ENCODE measurements around the gene DSTN. TPM values are rescaled to one million over a fixed set of nuclear protein-coding genes. Genes with fewer than 3 reads are reported as not detected.

DSTN gene
- total and polyA plus RNA-seq, 9 donors: 162 to 1,033 (median 324) TPM

DNA sequence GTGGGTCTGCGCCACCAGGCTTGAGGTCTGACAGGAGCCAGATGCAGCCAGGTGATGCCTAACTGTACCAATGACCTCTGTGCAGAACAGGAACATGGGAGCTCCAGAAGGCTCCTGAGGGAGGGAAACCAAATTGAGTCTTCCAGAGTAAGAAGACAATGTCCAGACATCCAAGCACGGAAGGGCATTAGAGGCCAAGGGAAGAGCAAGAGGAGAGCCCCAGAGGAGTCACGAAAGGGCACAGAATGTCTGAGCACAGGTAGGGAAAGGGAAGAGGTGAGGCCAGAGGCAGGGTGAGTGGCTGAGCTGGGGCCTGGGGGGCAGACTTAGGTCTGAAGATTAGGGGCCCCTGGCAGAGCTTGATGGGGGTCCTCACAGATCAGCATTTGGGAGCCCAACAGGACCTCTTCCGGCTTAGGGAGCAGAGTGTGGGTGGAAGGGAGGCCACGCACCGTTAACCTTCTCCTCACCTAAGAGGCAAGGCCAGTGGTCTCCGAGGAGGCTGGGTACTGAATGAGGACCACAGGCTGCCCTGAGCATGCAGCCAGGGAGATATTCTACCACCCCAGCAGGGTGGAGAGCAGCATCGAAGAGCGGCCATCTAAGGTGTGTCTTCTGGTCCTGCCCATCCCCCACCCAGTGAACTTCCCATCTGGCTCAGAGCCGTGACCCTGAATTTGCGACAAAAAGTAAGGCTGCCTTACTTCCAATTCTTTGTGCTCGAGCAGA lies 70.4 kb downstream of the DSTN start:
- Histone ChIP-seq H3K27ac (no peak overlapping the region), H3K27me3 (no peaks in the 10 kb centered on the region), H3K9me3 (no peaks in the 10 kb centered on the region), H3K4me3 (no peak overlapping the region), H3K36me3 (no peaks in the 10 kb centered on the region), H3K4me1 (ENCODE audit: insufficient read depth) (peaks cover 37% of the 10 kb centered on the region)
- DNase-seq: no peak
- intact Hi-C loops (cut with DNase I): no loop called here
- TF ChIP-seq POLR2A (IDR thresholded peaks at IDR 0.05): no peak
- no peak for TF ChIP-seq EP300 (IDR thresholded peaks at IDR 0.05)
- TF ChIP-seq, protein P1, sequence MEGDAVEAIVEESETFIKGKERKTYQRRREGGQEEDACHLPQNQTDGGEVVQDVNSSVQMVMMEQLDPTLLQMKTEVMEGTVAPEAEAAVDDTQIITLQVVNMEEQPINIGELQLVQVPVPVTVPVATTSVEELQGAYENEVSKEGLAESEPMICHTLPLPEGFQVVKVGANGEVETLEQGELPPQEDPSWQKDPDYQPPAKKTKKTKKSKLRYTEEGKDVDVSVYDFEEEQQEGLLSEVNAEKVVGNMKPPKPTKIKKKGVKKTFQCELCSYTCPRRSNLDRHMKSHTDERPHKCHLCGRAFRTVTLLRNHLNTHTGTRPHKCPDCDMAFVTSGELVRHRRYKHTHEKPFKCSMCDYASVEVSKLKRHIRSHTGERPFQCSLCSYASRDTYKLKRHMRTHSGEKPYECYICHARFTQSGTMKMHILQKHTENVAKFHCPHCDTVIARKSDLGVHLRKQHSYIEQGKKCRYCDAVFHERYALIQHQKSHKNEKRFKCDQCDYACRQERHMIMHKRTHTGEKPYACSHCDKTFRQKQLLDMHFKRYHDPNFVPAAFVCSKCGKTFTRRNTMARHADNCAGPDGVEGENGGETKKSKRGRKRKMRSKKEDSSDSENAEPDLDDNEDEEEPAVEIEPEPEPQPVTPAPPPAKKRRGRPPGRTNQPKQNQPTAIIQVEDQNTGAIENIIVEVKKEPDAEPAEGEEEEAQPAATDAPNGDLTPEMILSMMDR (IDR thresholded peaks at IDR 0.05): no peak
- WGBS, 3 donors: 83 to 87% (median 86%) methylated on average over 12 of the region's 12 CpGs

DNA sequence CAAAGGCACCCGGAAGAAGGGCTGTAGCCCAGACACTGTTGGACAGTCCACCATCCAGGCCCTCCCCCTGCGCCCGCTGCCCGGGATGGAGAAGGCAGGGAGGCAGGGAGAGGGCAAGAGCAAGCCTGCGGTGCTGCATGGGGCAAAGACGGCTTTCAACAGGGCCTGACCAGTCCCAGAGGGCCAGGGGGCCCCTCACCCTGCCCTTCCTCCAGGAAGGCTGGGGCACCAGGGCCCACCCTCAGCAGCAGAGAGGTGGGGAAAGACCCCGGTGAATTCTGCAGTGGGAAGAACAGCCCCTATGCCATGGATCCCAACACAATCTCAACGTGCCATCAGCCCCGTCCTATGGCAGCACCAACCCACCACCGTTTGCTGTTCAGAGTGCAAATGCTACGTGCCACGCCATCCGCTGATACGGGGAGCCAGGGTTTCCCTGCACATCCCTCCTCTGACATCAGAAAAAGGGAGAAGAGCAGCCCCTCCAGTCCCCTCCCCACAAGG lies 71.1 kb downstream of the DSTN start:
- TF ChIP-seq POLR2A (IDR thresholded peaks at IDR 0.05) (no peak), EP300 (IDR thresholded peaks at IDR 0.05) (no peak)
- TF ChIP-seq, protein P1 (IDR thresholded peaks at IDR 0.05): no peak
- H3K36me3 ChIP-seq: no peaks in the 10 kb centered on the region
- H3K4me1 ChIP-seq (ENCODE audit: insufficient read depth): peaks cover 33% of the 10 kb centered on the region
- intact Hi-C loops (cut with DNase I): no loop called here
- H3K9me3 ChIP-seq: no peaks in the 10 kb centered on the region
- no peak overlapping the region for H3K4me3 ChIP-seq
- no peaks in the 10 kb centered on the region for H3K27me3 ChIP-seq
- no peak overlapping the region for H3K27ac ChIP-seq
- no peak for DNase-seq
- 87 to 91% (median 91%) methylated on average over 14 of the region's 14 CpGs for WGBS, 3 donors

DNA sequence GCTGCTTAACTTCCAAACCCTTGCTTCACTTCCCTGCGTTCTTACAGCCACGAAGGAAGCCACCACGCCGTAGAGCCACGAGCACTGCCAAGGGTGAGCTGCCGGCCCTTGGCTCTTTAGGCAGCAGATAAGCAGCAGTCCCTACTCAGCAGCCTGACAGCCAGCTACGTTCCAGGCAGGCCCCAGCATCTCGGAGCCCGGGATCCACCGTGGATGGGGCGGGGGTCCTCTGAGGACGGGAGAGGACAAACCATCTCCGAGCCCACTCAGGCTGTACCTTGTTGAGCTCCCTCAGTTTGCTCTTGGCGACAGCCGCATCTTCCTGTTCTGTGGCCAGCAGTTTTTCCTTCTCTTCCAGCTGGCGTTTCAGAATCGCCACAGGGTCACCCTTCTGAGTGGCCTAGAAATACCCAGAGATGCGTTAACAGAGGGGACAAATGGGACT lies 71.7 kb downstream of the DSTN start:
- Histone ChIP-seq H3K36me3 (no peaks in the 10 kb centered on the region), H3K27ac (no peak overlapping the region), H3K27me3 (no peaks in the 10 kb centered on the region), H3K4me3 (no peak overlapping the region), H3K9me3 (no peaks in the 10 kb centered on the region), H3K4me1 (ENCODE audit: insufficient read depth) (peaks cover 36% of the 10 kb centered on the region)
- DNase-seq: no peak
- intact Hi-C loops (cut with DNase I): no loop called here
- no peak for TF ChIP-seq EP300 (IDR thresholded peaks at IDR 0.05)
- TF ChIP-seq, protein P1 (IDR thresholded peaks at IDR 0.05): no peak
- TF ChIP-seq POLR2A (IDR thresholded peaks at IDR 0.05): no peak
- whole genome bisulfite sequencing, 3 donors: 83 to 85% (median 84%) methylated on average over 18 of the region's 18 CpGs

DNA sequence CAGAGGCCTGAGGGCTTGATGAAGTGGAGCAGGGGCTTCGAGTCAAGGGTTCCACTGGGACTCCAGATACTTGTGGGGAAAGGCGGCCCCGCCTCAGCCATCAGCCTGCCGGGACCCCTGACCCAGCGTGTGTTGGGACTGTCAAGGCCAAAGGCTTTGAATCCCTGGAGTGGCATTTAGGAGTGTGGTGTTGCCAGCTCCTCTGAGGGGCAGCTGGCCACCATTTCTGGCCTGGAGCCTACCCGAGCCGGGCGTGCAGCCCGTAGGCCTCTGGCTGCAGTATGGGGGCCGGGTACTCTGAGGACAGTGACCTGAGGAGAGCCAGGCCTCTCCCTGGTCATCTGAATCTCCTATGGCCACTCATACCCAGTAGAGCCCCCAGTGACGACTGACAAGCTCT lies 72.1 kb downstream of the DSTN start:
- H3K4me3 ChIP-seq: no peak overlapping the region
- no peaks in the 10 kb centered on the region for H3K9me3 ChIP-seq
- peaks cover 36% of the 10 kb centered on the region for H3K4me1 ChIP-seq (ENCODE audit: insufficient read depth)
- DNase-seq: no peak
- H3K27ac ChIP-seq: no peak overlapping the region
- no peaks in the 10 kb centered on the region for H3K36me3 ChIP-seq
- no peak for TF ChIP-seq EP300 (IDR thresholded peaks at IDR 0.05)
- TF ChIP-seq, protein P1 (IDR thresholded peaks at IDR 0.05): no peak
- intact Hi-C loops (cut with DNase I): no loop called here
- no peaks in the 10 kb centered on the region for H3K27me3 ChIP-seq
- 84 to 91% (median 90%) methylated on average over 11 of the region's 11 CpGs for WGBS, 3 donors
